Glomerular visceral epithelial cell (primary cell): ENCODE results near the gene GANAB.
"Not testable (repeated sequence)": the region's sequence is repeated elsewhere in the genome, so short reads cannot be mapped to it uniquely, and the experiment has no call there.

Experiments
- DNase-seq: peaks from one replicate; pipeline ENCODE4 v3.0.0-alpha.2; 2016; ENCODE audit errors: extremely low spot score

GANAB gene

DNA sequence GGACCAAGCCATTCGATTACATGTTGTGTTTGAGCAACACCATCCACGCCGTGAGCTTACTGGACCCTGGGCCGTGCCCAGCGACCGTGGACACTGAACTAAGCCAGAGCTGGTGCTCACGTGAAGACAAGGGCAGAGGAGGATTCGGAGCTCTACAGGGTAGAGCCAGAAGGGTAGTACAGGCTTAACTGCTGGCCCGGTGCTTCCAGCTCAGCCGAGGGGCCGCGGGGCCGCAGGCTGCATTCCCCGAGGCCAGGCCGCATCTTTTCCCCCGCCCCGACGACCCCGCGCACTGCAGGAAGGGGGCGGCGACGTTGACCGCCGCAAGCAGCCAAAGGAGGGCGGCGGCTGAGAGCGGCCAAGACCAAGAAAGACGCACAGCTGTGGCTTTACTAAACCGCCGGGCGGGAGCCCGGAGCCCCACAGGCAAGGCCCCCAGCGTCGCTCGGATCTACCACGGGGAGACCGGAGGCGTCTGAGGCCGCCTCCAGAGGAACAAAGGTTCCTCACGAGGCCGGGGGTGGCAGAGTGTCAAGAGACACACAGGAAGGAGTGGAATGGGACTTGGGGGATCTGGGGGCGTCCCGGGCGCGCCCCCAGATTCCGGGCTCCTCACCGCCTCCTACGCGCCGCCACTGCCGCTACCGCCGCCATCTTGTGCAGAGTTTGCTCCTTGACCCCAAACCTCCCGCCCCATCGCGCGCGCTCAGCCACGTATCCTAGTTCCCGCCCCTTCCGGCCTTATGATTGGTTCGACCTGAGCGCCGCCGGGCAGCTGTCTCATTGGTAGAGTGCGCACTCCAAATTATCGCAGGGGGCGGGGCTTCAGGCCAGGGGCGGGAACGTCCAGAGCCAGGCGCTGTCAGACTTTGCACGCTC, at the start of gene GANAB:
GANAB (minus strand) TSS at position 668 of the 879 bp plus-strand sequence; CDS start at position 654, 14 bp downstream.
- DNase-seq = peak; percentile 97

DNA sequence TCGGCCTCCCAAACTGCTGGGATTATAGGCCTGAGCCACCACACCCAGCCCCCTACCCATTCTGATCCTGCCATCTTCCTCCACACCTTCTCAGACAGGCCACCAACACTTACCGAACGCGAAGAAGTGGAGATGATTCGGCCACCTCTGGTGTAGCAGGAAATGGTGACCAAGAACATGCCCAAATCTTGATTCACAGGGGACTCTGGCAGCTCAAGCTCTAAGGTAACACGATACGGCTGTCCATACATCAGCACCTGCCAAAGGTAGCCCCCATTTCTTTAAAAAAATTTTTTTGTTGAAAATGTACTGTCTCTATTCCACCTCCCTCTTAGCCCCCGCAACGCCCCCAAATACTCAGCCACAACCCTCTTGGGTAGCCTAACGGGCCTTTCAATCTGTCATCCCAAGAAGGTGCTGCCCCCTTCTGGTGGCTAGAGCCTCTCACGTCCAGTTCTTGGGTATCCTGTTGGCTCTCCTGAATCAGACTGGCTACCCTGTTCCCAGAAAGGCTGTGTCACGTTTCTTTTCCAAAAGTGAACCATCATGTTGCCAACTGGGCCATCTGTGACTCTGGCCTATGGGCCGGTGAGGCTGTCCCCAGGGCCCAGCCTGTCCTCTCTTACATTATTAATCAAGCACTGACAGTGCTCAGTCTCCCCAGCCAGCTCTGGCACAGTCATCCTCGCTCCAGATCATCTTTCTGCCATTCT, 48.2 kb upstream of the GANAB start:
- peak; percentile 52 for DNase-seq

DNA sequence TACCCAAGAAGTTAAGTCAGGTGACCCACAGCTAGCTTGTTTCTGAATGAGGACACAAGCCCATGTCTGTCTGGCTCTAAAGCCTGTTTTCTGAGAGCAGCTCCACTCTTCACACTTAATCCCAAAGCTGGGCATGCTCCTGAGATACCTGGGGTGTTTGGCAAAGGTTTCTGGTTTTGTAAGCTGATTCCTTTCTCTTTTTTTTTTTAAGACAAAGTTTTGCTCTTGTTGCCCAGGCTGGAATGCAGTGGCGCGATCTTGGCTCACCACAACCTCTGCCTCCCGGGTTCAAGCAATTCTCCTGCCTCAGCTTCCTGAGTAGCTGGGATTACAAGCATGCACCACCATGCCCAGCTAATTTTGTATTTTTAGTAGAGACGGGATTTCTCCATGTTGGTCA, 47.2 kb upstream of the GANAB start:
- not testable (repeated sequence) for DNase-seq

DNA sequence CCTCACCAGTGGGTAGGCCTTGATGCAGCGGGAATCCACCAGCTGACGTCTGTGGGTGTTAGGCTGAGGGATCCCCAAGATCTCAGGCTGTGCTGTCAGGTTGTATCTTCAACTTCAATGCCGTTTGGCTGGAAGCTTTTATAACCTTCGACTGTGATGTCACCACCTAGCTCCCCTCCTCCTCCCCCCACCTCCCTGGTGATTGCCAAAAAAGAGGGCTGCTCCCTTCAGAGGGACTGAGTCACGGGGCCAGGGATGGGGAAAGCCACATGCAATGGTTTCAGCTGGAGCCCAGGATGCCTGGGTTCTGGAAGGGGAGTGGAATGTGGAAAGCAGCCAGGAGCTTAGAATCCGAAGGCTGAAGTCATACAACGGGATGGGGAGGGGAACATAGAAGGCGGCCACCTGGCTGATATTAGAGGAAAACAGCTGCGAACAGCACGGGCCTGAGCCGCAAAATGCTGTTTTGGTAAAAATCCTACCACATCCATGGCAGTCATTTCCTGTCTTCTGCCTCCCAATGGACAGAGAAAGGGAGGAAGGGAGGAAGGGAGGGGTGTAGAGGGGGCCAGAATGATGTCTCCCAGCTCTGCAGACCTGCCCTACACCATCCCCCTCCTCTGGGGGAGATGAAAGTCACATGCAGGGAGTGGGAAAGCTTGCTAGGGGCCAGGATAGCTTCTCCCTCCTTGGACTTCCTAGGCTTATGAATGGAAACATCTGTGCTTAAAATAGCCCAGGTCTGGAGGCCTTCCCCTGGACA, 43.2 kb upstream of the GANAB start, which contains the start of gene LRRN4CL:
LRRN4CL (minus strand) TSS at position 110 of the 763 bp plus-strand sequence. CDS start 1,022 bp downstream, outside the sequence.
- DNase-seq = peak; percentile 42

DNA sequence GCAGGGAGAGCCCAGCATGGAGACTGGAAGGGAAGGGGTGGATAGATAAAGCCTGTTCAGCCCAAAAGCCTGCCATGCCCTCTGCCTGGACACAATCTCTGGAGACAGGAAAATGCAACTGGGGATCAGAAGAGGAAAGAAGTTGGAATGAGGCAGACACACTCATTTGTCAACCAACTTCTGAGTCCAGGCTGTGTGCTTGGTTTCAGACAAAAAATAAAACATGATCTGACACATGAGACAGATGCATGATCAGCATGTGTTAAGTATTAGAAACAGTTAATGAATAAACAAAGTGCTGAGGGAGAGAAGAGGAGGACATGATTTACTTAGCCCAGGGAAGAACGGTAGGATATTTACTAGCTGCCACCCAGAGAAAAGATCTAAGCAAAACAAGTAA, 42.1 kb upstream of the GANAB start:
- DNase-seq = no peak

DNA sequence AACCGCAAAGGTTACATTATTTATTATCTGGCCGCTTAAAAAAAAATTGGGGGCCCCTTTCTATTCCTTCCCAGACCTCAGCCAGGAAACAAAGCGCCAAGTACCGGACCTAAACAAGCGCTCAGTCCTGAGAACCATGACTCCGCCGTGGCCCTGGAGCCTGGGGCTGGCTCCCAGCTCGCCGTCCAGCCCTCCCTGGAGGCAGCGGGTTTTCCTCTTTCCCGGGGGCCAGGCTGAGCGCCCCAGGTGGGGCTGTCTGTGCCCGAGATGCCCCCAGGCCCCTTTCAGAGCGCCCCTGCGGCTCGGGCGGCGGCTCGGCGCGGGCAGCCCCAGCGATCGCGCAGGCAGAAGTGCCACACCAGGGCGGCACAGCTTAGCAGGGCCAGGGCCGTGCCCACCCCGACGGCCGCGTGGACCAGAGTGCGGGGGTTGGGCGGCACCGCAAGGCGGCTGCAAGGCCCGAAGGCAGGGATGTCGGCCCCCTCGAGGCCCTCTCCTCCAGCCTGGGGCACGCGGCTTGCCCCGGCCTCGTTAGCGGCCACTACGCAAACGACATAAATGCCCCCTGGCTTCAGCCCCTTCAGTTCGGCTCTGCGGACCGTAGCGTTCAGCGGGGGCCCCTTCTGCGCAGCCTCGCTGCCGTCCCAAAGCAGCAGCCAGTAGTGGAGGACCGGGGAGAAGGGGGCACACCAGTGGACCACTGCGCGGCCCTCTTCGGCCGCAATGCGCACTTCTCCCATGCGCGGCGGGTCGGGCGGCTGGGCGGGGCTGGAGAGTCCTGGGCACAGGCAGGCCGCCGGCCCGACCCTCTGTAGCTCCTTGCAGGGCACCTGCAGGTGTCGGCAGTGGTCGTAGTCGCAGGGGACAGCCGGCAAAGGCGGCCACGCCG, 41.3 kb upstream of the GANAB start:
- no peak for DNase-seq

DNA sequence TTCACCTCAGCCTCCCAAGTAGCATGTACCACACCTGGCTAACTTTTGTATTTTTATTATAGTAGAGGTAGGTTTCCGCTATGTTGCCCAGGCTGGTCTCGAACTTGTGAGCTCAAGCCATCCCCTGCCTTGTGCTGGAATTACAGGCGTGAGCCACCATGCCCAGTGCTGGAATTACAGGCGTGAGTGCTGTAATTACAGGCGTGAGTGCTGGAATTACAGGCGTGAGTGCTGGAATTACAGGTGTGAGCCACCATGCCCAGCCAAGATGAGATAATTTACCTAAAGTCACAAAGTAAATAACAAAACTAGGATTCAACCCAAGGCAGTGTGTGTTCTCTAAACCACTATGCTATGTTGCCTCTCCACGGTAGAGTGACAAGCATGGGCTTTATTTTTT, 36.1 kb upstream of the GANAB start:
- no peak for DNase-seq

DNA sequence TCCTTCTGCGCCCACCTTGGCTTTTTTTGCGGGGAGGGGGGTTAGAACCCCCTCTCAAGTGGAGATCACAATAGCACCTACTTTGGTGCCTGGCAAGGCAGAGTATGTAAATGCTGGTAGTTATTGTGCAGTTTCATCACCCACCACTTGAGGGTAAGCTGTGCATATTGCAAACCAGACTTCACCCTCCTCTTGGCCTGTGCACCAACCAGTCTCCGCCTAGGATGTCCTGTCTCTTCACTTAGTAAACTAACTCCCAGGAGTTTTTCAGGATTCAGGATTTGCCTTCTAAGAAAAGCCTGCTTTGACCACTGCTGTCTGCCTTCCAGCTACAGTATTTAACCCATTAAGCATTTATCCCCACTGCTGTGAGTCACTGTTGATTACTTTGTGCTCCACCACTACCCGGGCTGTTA, 34.4 kb upstream of the GANAB start:
- peak; percentile 76 for DNase-seq

DNA sequence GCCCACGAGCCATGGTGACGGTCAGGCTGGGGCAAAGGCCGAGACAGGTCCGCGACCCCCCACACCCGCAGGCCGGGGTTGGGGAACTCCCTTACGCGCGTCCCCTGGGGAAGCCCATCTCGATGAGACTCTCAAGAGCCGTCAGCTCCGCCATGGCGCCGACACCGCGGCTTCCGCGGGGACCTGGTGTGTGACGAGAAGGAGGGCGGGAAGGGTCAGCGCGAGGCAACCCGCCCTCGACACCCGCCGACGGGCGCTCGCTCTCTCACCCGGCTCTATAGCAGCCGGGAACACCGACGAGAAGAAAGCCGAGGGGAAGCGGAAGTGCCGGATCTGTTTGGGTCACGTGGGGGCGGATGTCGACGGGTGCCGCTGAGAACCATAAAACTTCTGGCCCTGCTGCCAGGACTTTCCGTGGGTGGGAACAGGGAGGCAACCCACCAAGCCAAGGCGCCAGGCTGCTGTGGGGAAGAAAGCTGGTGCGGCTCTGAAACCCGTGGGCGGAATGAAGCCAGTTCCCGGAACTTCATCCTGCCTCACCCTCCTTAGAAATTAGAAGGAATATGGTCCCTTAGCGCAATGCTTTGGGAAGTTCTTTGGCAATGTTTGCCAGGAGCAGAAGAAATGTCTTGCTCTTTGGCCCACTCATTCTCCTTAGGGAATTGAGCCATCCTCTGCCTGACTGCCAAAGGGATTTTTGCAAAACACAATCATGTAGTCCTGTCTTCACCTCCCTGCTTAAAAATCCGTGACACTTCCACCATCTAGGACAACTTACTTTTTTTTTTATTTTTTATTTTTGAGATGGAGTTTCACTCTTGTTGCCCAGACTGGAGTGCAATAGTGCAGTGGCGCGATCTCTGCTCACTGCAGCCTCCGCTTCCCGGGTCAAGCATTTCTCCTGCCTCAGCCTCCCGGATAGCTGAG, 32.6 kb upstream of the GANAB start, which contains the start of gene UBXN1:
UBXN1 (minus strand) TSS at position 304 of the 927 bp plus-strand sequence; CDS start at position 154, 150 bp downstream.
- peak; percentile 78 for DNase-seq

DNA sequence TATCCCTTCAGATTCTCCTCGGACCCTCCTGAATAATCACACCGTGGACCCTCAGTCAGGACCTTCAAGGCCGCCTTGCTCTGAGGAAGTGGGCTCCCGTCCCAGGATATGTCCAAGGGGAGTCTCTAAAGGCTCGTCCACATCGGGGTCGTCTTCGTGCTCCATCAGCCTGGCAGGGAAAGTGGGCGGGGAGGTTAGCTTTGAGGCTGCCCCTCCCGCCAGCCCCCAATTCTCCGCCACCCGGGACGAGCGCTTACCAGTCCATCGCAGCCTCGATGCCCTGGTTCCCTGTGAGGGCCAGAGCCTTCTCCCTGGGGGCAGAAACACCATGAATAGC, 32.0 kb upstream of the GANAB start:
- DNase-seq = no peak

DNA sequence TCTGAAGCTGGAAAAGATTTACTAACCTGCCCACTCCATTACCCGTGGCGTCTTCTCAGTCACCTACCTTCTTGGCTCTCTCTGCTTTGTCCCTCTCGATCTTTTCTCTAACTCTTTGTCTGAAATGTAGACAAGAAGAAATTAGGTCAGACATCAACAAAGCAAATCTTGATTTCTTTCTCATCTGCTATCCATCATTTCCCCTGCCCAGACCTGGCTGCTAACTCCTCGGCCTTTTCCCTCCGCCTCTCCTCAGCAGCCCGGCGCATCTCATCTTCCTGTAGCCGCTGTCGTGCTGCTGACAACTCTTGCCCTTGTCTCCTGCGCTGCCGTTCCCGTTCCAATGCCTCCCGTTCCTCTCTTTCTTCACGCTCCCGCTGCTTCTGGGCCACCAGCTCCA, 31.3 kb upstream of the GANAB start:
- DNase-seq = no peak

DNA sequence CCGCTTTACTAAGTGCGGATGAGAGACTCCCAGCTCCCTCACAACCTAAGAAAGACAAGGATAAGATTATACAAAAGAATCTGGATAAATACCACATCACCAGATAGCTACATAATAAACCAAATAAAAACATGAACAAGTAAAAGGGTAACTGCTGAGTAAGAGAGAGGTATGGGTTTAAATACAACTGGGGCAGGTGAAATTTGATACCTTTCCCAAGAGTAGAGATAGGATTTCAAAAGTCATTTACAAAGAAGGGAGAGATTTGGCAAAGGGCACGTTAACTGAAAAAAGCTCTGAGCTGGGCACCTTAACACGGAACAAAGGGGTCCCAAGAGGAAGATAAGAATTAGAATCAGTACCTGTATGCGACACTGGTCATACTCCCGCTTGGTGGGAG, 30.7 kb upstream of the GANAB start:
- no peak for DNase-seq

DNA sequence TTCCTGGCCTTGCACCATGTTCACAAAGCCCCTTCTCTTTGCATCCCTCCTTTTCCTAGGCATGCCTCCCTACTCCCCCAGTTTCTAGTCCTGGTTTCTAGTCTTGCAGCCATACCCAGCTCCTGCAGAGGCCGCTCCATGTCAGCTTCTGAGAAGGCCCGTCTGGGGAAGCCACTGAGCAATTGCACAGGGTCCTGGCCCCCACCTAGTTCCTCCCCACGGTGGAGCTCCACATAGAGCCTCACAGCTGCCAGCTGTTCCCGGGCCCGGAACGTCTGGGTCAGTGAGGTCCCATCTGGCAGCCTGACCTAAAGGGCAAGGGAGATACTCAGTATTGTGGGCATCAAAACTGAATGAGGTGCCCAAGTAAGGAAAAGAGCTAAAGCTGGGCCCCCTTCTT, 30.3 kb upstream of the GANAB start:
- no peak for DNase-seq

DNA sequence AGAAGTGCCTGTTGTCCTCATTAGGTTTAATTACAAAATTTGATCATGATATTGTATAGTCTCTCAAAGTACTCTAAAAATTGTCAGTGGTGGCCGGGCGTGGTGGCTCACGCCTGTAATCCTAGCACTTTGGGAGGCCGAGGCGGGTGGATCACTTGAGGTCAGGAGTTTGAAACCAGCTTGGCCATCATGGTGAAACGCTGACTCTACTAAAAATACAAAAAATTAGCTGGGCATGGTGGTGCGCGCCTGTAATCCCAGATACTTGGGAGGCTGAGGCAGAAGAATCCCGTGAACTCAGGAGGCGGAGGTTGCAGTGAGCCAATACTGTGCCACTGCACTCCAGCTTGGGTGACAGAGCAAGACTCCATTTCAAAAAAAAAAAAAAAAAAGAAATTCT, 29.0 kb upstream of the GANAB start:
- not testable (repeated sequence) for DNase-seq

DNA sequence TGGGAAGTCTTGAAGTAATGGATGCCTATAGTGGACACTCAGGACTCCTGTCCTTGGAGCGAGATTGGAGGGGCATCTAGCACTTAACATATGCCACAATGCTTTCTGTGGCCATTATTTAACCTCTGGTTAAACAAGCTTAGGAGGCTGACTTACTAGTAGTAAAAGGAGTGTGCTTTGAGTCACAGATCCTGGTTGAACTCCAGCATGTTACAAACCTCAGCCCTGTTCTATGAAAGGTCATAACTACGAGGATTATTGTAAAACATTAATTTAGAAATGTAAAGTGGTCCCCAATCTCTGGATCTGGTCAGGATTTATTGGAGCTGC, 26.7 kb upstream of the GANAB start:
- no peak for DNase-seq

DNA sequence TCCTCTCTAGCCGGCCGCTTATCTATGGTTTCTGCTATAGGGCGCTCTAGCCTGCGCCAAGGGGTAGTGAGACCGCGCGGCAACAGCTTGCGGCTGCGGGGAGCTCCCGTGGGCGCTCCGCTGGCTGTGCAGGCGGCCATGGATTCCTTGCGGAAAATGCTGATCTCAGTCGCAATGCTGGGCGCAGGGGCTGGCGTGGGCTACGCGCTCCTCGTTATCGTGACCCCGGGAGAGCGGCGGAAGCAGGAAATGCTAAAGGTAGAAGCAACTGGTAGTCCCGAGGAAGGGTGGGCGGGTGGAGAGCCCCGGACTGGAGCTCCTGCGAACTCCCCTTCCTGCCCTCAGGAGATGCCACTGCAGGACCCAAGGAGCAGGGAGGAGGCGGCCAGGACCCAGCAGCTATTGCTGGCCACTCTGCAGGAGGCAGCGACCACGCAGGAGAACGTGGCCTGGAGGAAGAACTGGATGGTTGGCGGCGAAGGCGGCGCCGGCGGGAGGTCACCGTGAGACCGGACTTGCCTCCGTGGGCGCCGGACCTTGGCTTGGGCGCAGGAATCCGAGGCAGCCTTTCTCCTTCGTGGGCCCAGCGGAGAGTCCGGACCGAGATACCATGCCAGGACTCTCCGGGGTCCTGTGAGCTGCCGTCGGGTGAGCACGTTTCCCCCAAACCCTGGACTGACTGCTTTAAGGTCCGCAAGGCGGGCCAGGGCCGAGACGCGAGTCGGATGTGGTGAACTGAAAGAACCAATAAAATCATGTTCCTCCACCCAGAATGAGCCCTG, 25.4 kb upstream of the GANAB start, which contains the start of the genes LBHD1 and UQCC3:
LBHD1 (minus strand) TSS at position 660 of the 782 bp plus-strand sequence. CDS start 2,236 bp downstream, outside the sequence.
UQCC3 (plus strand) TSS at position 66 of the 782 bp plus-strand sequence; CDS start at position 139, 73 bp downstream.
- DNase-seq = peak; percentile 82

DNA sequence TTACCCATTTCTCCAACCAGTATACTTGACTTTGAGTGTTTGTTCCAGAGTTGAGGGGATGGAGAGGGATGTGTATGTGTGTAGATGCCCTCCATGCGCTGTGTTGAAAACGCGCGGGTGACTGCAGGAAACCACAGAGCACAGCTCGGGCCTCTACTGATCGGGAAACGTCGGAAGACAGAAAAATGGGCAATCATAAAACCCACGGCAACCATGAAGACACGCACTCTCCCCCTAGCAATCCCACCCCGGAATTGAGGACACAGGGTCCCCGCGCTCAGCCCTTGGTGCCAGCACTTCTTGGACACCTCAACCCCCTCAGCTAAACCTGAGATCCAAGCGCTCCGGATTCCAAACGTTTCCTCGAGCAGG, 24.8 kb upstream of the GANAB start:
- peak; percentile 33 for DNase-seq

DNA sequence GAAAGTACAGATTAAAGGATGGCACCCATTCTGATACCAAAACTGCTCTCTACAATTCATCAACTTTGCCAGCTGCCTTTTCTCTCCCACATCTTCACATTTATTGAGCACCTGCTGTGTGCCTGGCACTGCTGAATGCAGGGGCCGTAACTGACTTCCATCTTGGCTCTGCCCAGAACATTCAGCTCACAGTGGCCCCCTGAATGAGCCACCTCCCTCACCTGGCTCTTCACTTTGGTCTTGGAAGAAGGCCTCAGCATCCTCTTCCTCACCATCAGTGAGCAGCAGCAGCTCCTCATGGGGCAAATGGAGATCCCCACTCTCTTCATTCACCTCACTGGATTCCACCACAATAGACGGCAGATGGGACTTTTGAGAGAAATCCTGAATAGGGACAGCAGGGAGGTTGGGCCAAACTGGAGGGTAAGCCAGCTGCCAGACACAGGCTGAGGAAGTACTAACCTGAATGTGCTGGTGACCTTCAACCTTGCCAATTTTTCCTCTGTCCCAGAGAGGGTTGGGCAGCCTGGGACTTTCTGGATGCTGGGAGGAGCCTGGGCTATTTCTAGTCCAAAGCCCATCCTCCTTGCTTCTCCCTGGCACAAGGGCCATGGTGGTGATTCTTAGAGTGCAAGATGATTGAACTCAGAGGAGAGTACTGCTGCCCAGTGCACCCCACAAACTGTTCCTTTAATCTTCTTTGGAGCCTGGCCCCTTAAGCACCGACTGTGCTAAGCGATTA, 23.2 kb upstream of the GANAB start:
- DNase-seq = no peak
